HL-60 (cell line): ENCODE measurements around the gene MKRN1.

ENCODE experiments used
- DNase-seq, 2 experiments: peaks; one replicate each; pipeline ENCODE4 v3.0.0-alpha.2; 2010 to 2020; ENCODE audit warnings: low read depth in 1 of 2, low spot score in 1 of 2
- H3K27ac ChIP-seq: fragments of 250-450 bp; sonication (Bioruptor Pico); replicated peaks from 2 replicates; pipeline ENCODE4 v1.5.1; 2020; ENCODE audit warnings: mild to moderate bottlenecking, moderate library complexity
- H3K27me3 ChIP-seq: fragments of 250-450 bp; sonication (Bioruptor Pico); 2 replicates; pipeline ENCODE4 v1.5.1; 2021; ENCODE audit warnings: mild to moderate bottlenecking, moderate library complexity; ENCODE audit not compliant: insufficient read depth, poor library complexity, severe bottlenecking
- H3K4me3 ChIP-seq: replicated peaks from 2 replicates; pipeline ENCODE4 v1.5.1; 2011; ENCODE audit warnings: mild to moderate bottlenecking, control low read depth, low read length; ENCODE audit not compliant: insufficient read depth
- GABPA ChIP-seq: IDR thresholded peaks from 2 replicates; pipeline ENCODE4 v1.6.1; 2012; ENCODE audit warnings: low read depth
- POLR2AphosphoS5 ChIP-seq: IDR thresholded peaks from 2 replicates; pipeline ENCODE4 v1.6.1; 2012; ENCODE audit warnings: low read depth
- SPI1 ChIP-seq: IDR thresholded peaks from 2 replicates; pipeline ENCODE4 v1.6.1; 2012; ENCODE audit warnings: low read depth, mild to moderate bottlenecking, borderline replicate concordance
- long read RNA-seq: library from polyadenylated mRNA; unstranded; transcript quantifications from one replicate; pipeline ENCODE4 v2.0.0, GENCODE V29; 2020
- TF ChIP-seq, protein P1 (sequence below): IDR thresholded peaks from one replicate; pipeline ENCODE4 v1.5.1; 2011; ENCODE audit warnings: low read length, control low read depth, inconsistent platforms; ENCODE audit not compliant: insufficient read depth
- TF ChIP-seq, protein P2 (sequence below): IDR thresholded peaks from 2 replicates; pipeline ENCODE4 v1.6.1; 2012; ENCODE audit warnings: low read depth; ENCODE audit not compliant: insufficient replicate concordance

Gene MKRN1, protein sequence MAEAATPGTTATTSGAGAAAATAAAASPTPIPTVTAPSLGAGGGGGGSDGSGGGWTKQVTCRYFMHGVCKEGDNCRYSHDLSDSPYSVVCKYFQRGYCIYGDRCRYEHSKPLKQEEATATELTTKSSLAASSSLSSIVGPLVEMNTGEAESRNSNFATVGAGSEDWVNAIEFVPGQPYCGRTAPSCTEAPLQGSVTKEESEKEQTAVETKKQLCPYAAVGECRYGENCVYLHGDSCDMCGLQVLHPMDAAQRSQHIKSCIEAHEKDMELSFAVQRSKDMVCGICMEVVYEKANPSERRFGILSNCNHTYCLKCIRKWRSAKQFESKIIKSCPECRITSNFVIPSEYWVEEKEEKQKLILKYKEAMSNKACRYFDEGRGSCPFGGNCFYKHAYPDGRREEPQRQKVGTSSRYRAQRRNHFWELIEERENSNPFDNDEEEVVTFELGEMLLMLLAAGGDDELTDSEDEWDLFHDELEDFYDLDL
- long read RNA-seq, transcript MKRN1-202 (5 exons, 1,601 nt), result minor isoform, 6 of 122 reads
- long read RNA-seq, transcript MKRN1-201 (8 exons, 3,151 nt), result major isoform, 87 of 122 reads
- long read RNA-seq, partial matches to known transcripts, result 12 of 122 reads
- long read RNA-seq, other reads (novel, unspliced or antisense), result 13 of 122 reads

DNA sequence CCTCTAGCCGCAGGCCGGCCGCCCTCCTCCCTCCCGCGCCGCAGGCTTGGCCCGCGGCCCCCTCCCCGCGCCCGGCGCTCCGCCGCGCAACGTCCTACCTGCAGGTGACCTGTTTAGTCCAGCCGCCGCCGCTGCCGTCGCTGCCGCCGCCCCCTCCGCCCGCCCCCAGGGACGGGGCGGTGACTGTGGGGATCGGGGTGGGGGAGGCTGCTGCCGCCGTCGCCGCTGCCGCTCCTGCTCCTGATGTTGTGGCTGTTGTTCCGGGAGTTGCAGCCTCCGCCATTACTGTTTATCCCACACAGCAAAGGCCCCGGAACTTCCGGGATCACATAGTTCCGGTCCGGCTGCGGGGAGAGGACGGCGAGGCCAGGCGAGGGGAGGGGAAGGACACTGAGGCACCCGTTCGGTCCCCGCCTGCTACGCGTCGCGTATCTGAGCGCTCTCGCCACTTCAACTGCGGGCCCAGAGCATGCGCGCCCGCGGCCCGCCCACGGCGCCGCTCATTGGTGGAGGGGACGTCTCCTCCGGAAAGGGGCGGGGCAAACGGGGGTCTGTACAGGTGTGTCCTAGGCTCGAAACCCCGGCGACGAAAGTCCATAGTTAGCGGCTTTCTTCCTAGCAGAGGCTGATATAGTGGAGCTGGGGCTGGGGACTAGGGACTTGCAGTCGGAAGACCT, at the start of gene MKRN1:
Gene MKRN1 (minus strand): TSS at position 444 of the 677 bp plus-strand sequence. CDS start 161 bp downstream, at position 283.
- peak; percentile 90 to 94 for DNase-seq
- Histone ChIP-seq H3K27me3 (no peaks in the 10 kb centered on the region), H3K27ac (peak within 1 kb of the TSS; percentile 89), H3K4me3 (peak within 1 kb of the TSS; percentile 92)
- no peak for TF ChIP-seq SPI1
- TF ChIP-seq, protein P1, sequence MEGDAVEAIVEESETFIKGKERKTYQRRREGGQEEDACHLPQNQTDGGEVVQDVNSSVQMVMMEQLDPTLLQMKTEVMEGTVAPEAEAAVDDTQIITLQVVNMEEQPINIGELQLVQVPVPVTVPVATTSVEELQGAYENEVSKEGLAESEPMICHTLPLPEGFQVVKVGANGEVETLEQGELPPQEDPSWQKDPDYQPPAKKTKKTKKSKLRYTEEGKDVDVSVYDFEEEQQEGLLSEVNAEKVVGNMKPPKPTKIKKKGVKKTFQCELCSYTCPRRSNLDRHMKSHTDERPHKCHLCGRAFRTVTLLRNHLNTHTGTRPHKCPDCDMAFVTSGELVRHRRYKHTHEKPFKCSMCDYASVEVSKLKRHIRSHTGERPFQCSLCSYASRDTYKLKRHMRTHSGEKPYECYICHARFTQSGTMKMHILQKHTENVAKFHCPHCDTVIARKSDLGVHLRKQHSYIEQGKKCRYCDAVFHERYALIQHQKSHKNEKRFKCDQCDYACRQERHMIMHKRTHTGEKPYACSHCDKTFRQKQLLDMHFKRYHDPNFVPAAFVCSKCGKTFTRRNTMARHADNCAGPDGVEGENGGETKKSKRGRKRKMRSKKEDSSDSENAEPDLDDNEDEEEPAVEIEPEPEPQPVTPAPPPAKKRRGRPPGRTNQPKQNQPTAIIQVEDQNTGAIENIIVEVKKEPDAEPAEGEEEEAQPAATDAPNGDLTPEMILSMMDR, result no peak
- TF ChIP-seq, protein P2, sequence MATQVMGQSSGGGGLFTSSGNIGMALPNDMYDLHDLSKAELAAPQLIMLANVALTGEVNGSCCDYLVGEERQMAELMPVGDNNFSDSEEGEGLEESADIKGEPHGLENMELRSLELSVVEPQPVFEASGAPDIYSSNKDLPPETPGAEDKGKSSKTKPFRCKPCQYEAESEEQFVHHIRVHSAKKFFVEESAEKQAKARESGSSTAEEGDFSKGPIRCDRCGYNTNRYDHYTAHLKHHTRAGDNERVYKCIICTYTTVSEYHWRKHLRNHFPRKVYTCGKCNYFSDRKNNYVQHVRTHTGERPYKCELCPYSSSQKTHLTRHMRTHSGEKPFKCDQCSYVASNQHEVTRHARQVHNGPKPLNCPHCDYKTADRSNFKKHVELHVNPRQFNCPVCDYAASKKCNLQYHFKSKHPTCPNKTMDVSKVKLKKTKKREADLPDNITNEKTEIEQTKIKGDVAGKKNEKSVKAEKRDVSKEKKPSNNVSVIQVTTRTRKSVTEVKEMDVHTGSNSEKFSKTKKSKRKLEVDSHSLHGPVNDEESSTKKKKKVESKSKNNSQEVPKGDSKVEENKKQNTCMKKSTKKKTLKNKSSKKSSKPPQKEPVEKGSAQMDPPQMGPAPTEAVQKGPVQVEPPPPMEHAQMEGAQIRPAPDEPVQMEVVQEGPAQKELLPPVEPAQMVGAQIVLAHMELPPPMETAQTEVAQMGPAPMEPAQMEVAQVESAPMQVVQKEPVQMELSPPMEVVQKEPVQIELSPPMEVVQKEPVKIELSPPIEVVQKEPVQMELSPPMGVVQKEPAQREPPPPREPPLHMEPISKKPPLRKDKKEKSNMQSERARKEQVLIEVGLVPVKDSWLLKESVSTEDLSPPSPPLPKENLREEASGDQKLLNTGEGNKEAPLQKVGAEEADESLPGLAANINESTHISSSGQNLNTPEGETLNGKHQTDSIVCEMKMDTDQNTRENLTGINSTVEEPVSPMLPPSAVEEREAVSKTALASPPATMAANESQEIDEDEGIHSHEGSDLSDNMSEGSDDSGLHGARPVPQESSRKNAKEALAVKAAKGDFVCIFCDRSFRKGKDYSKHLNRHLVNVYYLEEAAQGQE, result peak; percentile 45
- peak; percentile 17; the same call in 1 of the 2 replicates for TF ChIP-seq POLR2AphosphoS5
- TF ChIP-seq GABPA, result peak; percentile 87

DNA sequence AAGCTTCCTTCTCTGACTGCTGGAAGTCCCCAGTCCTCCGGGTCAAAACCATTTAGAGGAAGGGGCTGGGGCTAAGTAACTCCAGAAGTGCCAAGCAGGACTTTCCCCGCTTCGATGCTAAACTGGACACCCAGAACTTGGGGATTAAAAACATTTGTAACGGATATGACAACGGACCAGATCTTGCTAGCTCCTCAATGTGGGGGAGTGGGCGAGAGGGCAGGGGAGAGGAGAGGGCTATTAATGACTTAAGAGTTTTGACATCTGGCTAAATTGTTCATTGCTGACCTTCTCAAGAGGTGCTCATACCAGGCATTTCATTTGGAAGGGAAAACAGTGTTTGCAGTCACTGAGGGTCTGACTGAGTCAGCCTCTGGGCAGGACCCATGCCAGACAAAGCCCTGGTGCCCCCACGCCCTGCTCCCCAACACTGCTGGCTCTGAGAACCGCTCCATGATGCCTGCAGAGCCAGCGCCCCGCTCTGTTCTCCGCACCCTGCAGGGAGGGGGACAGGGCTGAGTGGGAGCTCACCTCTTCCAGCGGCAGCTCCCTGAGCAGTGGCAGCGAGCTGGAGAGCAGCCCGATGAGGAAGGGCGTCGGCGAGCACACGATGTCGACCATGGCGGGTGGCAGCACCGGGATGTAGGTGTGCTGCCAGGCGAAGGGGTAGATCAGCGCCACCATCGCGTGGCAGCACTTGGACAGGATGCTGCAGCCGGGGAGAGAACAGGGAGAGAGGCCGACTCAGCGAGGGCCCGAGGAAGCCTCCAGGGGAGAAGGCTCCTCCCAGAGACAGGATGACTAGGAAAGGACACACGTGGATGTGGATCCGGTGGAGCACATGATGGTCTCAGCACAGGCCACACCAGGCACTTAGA, 47.7 kb upstream of the MKRN1 start:
- TF ChIP-seq, protein P1, result no peak
- no peak for TF ChIP-seq SPI1
- no peak for TF ChIP-seq POLR2AphosphoS5
- TF ChIP-seq, protein P2, result no peak
- TF ChIP-seq GABPA, result no peak
- no peak for DNase-seq
- H3K27me3 ChIP-seq, result no peaks in the 10 kb centered on the region
- H3K27ac ChIP-seq, result no peak overlapping the region
- no peak overlapping the region for H3K4me3 ChIP-seq

DNA sequence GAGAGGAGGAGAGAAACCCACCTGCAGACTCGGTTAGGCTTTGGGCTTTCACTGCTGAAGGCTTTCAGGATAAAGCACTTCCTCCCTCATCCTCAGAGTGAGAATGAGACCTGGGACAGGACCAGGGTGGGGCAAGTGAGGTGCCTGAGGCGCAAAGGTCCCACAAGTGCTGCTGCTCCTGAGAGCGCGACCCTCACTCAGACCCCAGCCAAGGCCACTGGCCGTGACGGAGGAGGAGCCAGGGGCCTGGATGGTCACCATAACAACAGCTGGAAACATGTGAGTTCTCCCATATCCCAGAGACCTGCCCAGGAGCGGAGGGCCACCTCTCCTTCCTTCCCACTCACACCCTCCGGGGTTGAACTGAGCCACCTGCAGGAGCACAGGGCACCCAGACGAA, 46.9 kb upstream of the MKRN1 start:
- no peak overlapping the region for H3K27ac ChIP-seq
- no peak overlapping the region for H3K4me3 ChIP-seq
- no peak for DNase-seq
- TF ChIP-seq, protein P2, result no peak
- TF ChIP-seq POLR2AphosphoS5, result no peak
- TF ChIP-seq GABPA, result no peak
- no peaks in the 10 kb centered on the region for H3K27me3 ChIP-seq
